NCI-H82 treated with DMSO at 0.1 percent for 48 hours (cell line): ENCODE measurements around the gene PLCE1.

Experiments used
- DNase-seq: peaks from one replicate; lab custom pipeline; 2025; ENCODE audit not compliant: unreplicated experiment; lab: John Stamatoyannopoulos, UW

The PLCE1 gene

DNA sequence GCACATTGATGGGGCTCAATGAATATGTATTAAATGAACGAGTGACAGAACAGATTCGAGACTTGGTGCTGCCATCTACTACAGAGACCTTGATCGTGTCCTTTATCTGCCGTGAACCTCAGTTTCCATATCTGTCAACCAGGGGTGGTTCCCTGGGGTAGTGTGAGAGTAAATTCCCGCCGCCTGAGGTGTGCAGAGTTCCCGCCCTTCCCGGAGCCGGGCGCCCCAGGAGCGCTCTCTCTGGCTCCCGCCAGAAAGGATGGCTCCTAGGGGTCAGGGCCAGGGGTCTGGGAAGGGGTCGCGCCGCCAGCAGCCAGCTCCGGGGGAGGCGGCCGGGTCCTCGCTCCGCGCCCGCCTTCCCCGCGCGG, 333 bp upstream of the PLCE1 start:
- no peak for DNase-seq

- no peak for DNase-seq
Measured at GRCh38 chr10:93994438-93994801, 689 bp downstream of the PLCE1 start.

DNA sequence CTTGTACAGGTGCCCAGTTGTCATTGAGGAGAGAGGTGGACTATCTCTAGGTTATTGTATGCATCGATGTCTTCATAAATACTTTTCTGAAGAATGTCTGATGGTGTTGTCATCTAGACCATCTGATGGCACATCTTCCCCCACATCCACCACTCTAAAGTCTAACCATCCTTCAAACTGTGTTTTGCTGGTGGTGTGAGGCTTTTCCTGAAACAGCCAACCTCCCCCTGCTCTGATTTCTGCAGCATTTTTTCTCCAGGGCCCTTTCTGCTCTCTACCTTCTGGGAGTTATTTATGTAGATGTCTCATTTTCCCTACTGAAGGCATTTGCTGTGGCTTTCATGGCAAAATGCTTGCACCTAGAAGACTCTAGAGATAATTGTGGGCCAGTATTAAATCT, 1.5 kb downstream of the PLCE1 start:
- DNase-seq, result no peak

GRCh38 chr10:93995598-93996271, 2.0 kb downstream of the PLCE1 start:
- DNase-seq, result no peak

DNA sequence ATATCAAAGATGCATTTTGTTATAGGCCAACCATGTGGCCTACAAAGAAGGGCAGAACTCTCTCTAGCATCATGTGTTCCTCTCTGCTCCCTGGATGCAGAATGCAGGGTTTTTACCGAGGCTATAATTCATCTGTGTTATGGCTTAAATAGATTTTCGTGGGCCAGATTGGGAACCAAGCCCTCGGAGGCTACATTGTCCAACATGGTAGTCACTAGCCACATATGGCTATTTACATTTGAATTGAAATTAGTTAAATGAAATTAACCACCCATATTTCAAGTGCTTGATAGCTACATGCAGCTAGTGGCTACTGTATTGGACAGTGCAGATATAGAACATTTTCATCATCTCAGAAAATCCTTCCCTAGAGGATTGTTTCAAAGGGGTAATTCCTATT, 2.8 kb downstream of the PLCE1 start:
- DNase-seq, result no peak

- DNase-seq, result no peak
Measured at GRCh38 chr10:93997546-93997945, 3.8 kb downstream of the PLCE1 start.

DNA sequence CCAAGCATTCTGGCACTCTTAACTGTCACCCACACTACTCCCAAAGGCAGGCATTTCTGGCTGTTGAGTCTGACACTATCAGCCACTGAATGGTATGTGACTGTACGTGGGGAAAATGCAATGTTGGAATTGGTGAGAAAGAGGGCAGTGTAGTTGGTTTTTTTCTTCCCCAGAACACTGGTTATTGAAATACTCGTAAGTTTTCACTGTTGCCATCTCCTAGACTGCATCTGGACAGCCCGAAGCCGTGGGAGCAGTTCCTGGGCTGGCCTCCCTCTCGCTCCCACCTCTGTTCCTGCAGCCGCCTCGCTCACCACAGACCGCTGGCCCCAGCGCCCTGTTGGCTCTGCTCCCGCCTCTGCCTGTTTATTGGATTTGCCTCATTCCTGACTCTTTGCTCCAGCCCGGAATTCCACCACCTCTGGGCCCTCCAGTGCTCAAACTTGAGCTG, 5.7 kb downstream of the PLCE1 start:
- DNase-seq, result no peak

DNA sequence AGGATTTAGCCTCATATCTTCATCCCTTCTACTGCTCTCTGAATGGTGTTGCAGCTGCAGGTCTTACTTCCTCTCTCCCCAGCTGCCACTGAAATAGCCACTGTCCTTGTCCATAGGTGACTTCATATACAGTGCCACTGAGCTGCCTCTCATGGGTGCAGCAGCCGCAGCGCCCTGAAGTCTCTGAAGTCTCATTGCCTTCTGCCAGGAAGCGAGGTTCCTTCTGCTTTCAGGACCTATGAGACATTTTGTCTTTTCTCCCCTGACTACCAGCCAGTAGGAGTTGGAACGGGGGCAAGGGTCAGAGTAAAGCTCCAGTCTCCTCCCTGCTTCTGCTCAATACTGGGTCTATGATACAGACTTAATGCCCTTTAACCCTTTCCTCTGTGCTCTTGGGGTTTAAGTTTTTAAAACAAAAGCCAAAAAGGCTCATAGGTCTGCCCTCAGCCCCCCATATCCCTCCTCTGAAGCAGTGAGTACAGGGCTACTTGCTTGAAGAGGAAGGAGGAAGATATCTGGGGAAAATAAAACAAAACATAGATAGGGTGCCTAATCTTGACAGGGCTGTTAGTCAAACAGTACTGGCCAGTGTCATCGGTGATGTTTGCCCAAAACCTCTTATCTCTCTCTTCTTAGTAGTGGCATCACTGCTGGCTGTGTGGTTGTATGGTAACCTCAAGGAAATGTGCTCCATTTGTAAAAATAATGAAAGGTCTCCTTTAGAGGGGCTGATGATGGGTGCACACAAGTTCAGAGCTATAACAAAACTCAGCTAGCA, 7.1 kb downstream of the PLCE1 start:
- no peak for DNase-seq

DNA sequence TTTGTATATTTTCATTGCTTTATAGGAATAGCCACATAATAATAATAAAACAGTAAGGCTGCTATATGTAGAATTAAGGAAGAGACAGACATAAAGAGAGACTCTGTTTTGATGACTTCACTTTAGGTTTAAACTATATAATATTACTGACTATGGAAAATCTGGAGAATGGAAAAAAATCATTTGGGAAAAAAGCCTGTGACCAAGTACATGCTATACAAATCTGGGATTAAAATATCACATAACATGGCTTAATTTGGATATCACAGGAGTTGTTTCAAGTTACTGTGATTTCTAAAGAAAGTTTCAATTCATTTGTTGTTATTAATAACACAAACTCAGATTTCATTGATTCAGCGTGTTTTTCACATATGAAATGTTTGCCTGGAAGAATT, 7.7 kb downstream of the PLCE1 start:
- DNase-seq, result no peak

GRCh38 chr10:94002156-94002555, 8.4 kb downstream of the PLCE1 start:
- DNase-seq, result no peak

DNA sequence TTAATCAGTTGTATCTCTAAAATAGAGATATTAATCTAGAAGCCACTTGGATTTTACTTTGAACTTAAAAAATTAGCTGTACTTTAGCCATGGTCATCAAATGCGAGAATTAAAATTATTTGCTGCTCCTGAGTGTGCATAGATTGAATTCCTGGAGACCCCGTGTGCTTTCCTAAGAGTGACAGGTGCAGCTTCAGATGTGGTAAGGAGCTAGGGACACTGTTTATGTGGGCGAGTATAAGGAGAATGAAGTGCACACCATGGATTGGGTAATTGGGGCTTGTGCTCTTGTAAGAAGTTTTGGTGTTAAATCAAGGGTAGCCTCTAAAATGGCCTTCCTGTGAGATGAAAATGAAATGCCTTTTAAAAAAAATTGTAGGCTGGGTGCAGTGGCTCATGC, 9.8 kb downstream of the PLCE1 start:
- DNase-seq, result no peak

DNA sequence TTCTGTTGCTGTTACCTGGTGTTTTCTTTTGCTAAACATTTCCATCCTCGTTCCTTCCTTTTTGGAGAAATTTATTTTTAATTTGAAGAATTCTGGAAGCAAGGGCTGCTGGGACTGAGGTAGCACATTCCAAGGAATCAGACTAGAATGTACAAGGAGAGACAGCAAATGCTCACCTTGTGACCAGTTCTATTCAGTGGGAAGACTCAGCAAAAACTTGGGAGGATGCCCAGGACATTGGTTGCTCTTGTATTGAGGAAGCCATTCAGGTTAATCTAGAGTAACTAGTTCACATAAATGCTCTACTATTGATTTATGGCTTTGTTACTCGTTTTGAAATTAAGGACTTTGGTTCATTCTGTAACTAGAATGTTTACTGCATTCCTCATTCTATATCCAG, 11.3 kb downstream of the PLCE1 start:
- DNase-seq, result no peak

GRCh38 chr10:94006591-94007550, 13.1 kb downstream of the PLCE1 start:
- no peak for DNase-seq

- DNase-seq, result no peak
Measured at GRCh38 chr10:94008526-94008925, 14.8 kb downstream of the PLCE1 start.

- no peak for DNase-seq
Measured at GRCh38 chr10:94010116-94010515, 16.4 kb downstream of the PLCE1 start.

DNA sequence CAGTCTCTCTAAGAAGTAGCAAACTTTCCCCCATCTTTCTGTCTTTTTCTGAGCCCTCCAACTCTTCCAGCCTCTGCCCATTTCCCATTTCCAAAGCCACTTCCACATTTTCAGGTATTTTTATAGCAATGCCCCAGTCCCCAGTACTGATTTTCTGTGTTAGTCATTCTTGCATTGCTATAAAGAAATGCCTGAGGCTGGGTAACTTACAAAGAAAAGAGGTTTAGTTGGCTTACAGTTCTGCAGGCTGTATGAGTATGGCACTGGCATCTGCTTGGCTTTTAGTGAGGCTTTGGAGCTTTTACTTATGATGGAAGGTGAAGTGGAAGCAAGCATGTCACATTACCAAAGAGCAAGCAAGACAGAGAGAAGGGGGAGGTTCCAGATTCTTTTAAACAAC, 17.2 kb downstream of the PLCE1 start:
- no peak for DNase-seq

GRCh38 chr10:94011296-94011695, 17.6 kb downstream of the PLCE1 start:
- DNase-seq, result no peak

DNA sequence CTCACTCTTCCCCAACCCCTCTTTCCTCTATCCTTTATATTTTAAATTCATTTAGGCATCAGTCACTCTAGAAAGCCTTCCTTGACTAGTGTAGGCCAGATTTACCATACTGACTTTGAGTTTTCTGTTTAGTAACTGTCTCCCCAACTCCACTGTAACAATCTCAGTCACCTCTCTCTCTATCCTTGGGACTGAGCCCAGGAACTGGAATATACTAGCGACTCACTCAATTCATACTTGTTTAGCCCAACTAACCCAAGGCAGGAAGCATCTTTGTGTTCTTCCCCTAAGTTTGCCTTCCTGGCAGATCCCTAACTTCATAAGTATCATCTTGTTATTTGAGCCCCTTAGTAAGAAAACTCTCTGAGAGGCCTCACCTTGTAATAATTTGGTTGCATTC, 19.1 kb downstream of the PLCE1 start:
- DNase-seq, result no peak

- no peak for DNase-seq
Measured at GRCh38 chr10:94013331-94013760, 19.6 kb downstream of the PLCE1 start.

GRCh38 chr10:94014304-94014703, 20.6 kb downstream of the PLCE1 start:
- DNase-seq, result no peak
